H9 (cell line): ENCODE measurements around the gene LRG1. TPM values are rescaled to one million over a fixed set of nuclear protein-coding genes. Genes with fewer than 3 reads are reported as not detected.

Experiments
- DNase-seq: peaks from one replicate; pipeline ENCODE4 v3.0.0-alpha.2; 2017
- H2AFZ ChIP-seq: one replicate; pipeline ENCODE4 v1.6.1; 2013; ENCODE audit warnings: mild to moderate bottlenecking, low read length, control low read depth, moderate library complexity
- H2AK5ac ChIP-seq: 2 replicates; pipeline ENCODE4 v1.6.1; 2013; ENCODE audit warnings: low read length, control low read depth, mixed read lengths; ENCODE audit not compliant: insufficient read length
- H2BK120ac ChIP-seq: one replicate; pipeline ENCODE4 v1.6.1; 2013; ENCODE audit warnings: low read depth, mild to moderate bottlenecking, low read length, control low read depth, inconsistent platforms; ENCODE audit not compliant: poor library complexity, severe bottlenecking
- H2BK12ac ChIP-seq: 2 replicates; pipeline ENCODE4 v1.6.1; 2013; ENCODE audit warnings: low read length, control low read depth, mixed read lengths, low read depth; ENCODE audit not compliant: insufficient read length
- H2BK15ac ChIP-seq: 2 replicates; pipeline ENCODE4 v1.6.1; 2013; ENCODE audit warnings: low read depth, low read length, control low read depth
- H2BK20ac ChIP-seq: one replicate; pipeline ENCODE4 v1.6.1; 2013; ENCODE audit warnings: low read depth, mild to moderate bottlenecking, low read length, control low read depth, inconsistent platforms; ENCODE audit not compliant: poor library complexity, severe bottlenecking
- H2BK5ac ChIP-seq: 2 replicates; pipeline ENCODE4 v1.6.1; 2013; ENCODE audit warnings: low read length, control low read depth, mixed read lengths; ENCODE audit not compliant: insufficient read length
- H3K14ac ChIP-seq: 2 replicates; pipeline ENCODE4 v1.6.1; 2013; ENCODE audit warnings: low read length, control low read depth; ENCODE audit not compliant: insufficient read depth
- H3K18ac ChIP-seq: 2 replicates; pipeline ENCODE4 v1.6.1; 2013; ENCODE audit warnings: low read depth, mild to moderate bottlenecking, mixed read lengths, low read length, control low read depth; ENCODE audit not compliant: insufficient read length
- H3K23ac ChIP-seq: 2 replicates; pipeline ENCODE4 v1.6.1; 2013; ENCODE audit warnings: low read length, control low read depth, mixed read lengths, low read depth; ENCODE audit not compliant: insufficient read length
- H3K23me2 ChIP-seq: 2 replicates; pipeline ENCODE4 v1.6.1; 2013; ENCODE audit warnings: low read depth, mild to moderate bottlenecking, mixed read lengths, low read length, control low read depth; ENCODE audit not compliant: insufficient read length, poor library complexity, severe bottlenecking
- H3K27ac ChIP-seq: 2 replicates; pipeline ENCODE4 v1.5.1; 2013; ENCODE audit warnings: low read length, control low read depth, mixed read lengths, low read depth; ENCODE audit not compliant: insufficient read length
- H3K27me3 ChIP-seq: 2 replicates; pipeline ENCODE4 v1.6.1; 2013; ENCODE audit warnings: low read length, control low read depth, inconsistent platforms; ENCODE audit not compliant: insufficient read depth
- H3K4ac ChIP-seq: 2 replicates; pipeline ENCODE4 v1.6.1; 2013; ENCODE audit warnings: low read depth, mild to moderate bottlenecking, control low read depth, inconsistent platforms, low read length, moderate library complexity
- H3K4me1 ChIP-seq: 2 replicates; pipeline ENCODE4 v1.6.1; 2013; ENCODE audit warnings: low read length, control low read depth, inconsistent platforms; ENCODE audit not compliant: insufficient read depth
- H3K4me2 ChIP-seq: 2 replicates; pipeline ENCODE4 v1.6.1; 2013; ENCODE audit warnings: low read length, control low read depth, mixed read lengths; ENCODE audit not compliant: insufficient read length, insufficient read depth
- H3K56ac ChIP-seq: 2 replicates; pipeline ENCODE4 v1.6.1; 2013; ENCODE audit warnings: low read depth, mild to moderate bottlenecking, mixed read lengths, low read length, control low read depth; ENCODE audit not compliant: insufficient read length
- H3K79me1 ChIP-seq: 2 replicates; pipeline ENCODE4 v1.6.1; 2013; ENCODE audit warnings: low read depth, mild to moderate bottlenecking, moderate library complexity, low read length, control low read depth, inconsistent platforms; ENCODE audit not compliant: insufficient read depth, poor library complexity, severe bottlenecking
- H3K79me2 ChIP-seq: 2 replicates; pipeline ENCODE4 v1.6.1; 2013; ENCODE audit warnings: low read length, control low read depth, inconsistent platforms; ENCODE audit not compliant: insufficient read depth
- H3K9ac ChIP-seq: 2 replicates; pipeline ENCODE4 v1.6.1; 2013; ENCODE audit warnings: low read length, control low read depth, mixed read lengths; ENCODE audit not compliant: insufficient read length; ENCODE audit errors: extremely low read depth
- H3K9me3 ChIP-seq: one replicate; pipeline ENCODE4 v1.6.1; 2013; ENCODE audit warnings: low read depth, low read length, inconsistent platforms; ENCODE audit not compliant: control insufficient read depth
- H3T11ph ChIP-seq: one replicate; pipeline ENCODE4 v1.6.1; 2013; ENCODE audit warnings: mild to moderate bottlenecking, low read length, control low read depth, inconsistent platforms
- H4K20me1 ChIP-seq: one replicate; pipeline ENCODE4 v1.6.1; 2013; ENCODE audit not compliant: control insufficient read depth, insufficient read length, insufficient read depth
- H4K5ac ChIP-seq: 2 replicates; pipeline ENCODE4 v1.6.1; 2013; ENCODE audit warnings: low read depth, mild to moderate bottlenecking, mixed read lengths, low read length, control low read depth; ENCODE audit not compliant: insufficient read length
- H4K8ac ChIP-seq: replicated peaks from 2 replicates; pipeline ENCODE4 v1.6.1; 2013; ENCODE audit warnings: low read length, control low read depth, mixed read lengths, low read depth; ENCODE audit not compliant: insufficient read length
- H4K91ac ChIP-seq: 2 replicates; pipeline ENCODE4 v1.6.1; 2013; ENCODE audit warnings: low read depth, mild to moderate bottlenecking, moderate library complexity, mixed read lengths, low read length, control low read depth; ENCODE audit not compliant: insufficient read length
- H3K27ac Mint-ChIP-seq, 3 experiments: 2 replicates in 2 of 3; 3 replicates in 1 of 3; pipeline ENCODE4 v1.8.0; 2020 to 2021; ENCODE audit warnings: mixed read lengths in 3 of 3, mild to moderate bottlenecking in 1 of 3, moderate library complexity in 1 of 3
- H3K27me3 Mint-ChIP-seq: 2 replicates; pipeline ENCODE4 v1.8.0; 2021; ENCODE audit warnings: low read depth, mild to moderate bottlenecking, moderate library complexity, mixed read lengths
- H3K36me3 Mint-ChIP-seq, 3 experiments: 2 replicates in 2 of 3; 3 replicates in 1 of 3; pipeline ENCODE4 v1.8.0; 2020 to 2021; ENCODE audit warnings: low read depth in 3 of 3, mixed read lengths in 3 of 3; ENCODE audit not compliant: insufficient read depth in 1 of 3
- H3K4me1 Mint-ChIP-seq, 2 experiments: 2 replicates each; pipeline ENCODE4 v1.8.0; 2020; ENCODE audit warnings: mixed read lengths in 2 of 2
- H3K4me3 Mint-ChIP-seq, 2 experiments: 2 replicates in 1 of 2; 3 replicates in 1 of 2; pipeline ENCODE4 v1.8.0; 2020 to 2021; ENCODE audit warnings: mild to moderate bottlenecking in 2 of 2, mixed read lengths in 2 of 2, moderate library complexity in 1 of 2
- H3K9me3 Mint-ChIP-seq, 2 experiments: 2 replicates in 1 of 2; 3 replicates in 1 of 2; pipeline ENCODE4 v1.8.0; 2020; ENCODE audit warnings: mild to moderate bottlenecking in 2 of 2, mixed read lengths in 2 of 2, moderate library complexity in 1 of 2
- CTCF ChIP-seq: fragments of 200-600 bp; sonication (generic); conservative IDR thresholded peaks from 3 replicates; pipeline ENCODE4 v1.8.0; 2021; ENCODE audit warnings: antibody characterized with exemption, mild to moderate bottlenecking
- WGBS: extraction: QIAGEN DNeasy Blood & Tissue Kit; methylation state at CpG from one replicate; pipeline ENCODE4 v1.1.7; 2013; ENCODE audit warnings: missing lambda C conversion rate, low lambda C conversion rate, mixed read lengths; ENCODE audit not compliant: insufficient read length; ENCODE audit errors: extremely low coverage; 5-methylcytosine and 5-hydroxymethylcytosine counted together
- total RNA-seq: library from RNA; stranded (reverse); gene quantifications from 2 replicates; pipeline ENCODE4 v1.2.1, GENCODE V29; 2021

LRG1 gene
- total RNA-seq, 1 experiment from 2014 or later = 0.24 TPM

- no peak for DNase-seq
- Mint-ChIP-seq H3K9me3 (no peaks in the 10 kb centered on the region), H3K27ac (no peak overlapping the region), H3K4me1 (peaks cover 14 to 25% of the 10 kb centered on the region in 2 experiments), H3K27me3 (peaks cover 3% of the 10 kb centered on the region; the same call in 1 of the 2 replicates), H3K36me3 (no peaks in the 10 kb centered on the region; a peak in 1 of 7 replicates), H3K4me3 (no peak overlapping the region; a peak in 1 of 5 replicates)
- Histone ChIP-seq H2BK120ac (no peak overlapping the region), H3K56ac (no peak overlapping the region), H2BK20ac (no peak overlapping the region), H4K8ac (no peak overlapping the region), H3K79me2 (no peaks in the 10 kb centered on the region), H3K18ac (no peak overlapping the region), H3K79me1 (peaks cover 3% of the 10 kb centered on the region), H3K23me2 (no peaks in the 10 kb centered on the region), H2BK12ac (no peak overlapping the region), H3K9me3 (no peaks in the 10 kb centered on the region), H2AFZ (no peak overlapping the region), H3K27ac (no peak overlapping the region), H2AK5ac (no peak overlapping the region), H2BK5ac (no peak overlapping the region), H3K27me3 (no peaks in the 10 kb centered on the region), H3K23ac (no peak overlapping the region), H4K5ac (no peak overlapping the region), H3K4me1 (peaks cover 4% of the 10 kb centered on the region; the same call in 1 of the 2 replicates), H3K9ac (no peak overlapping the region), H4K20me1 (no peaks in the 10 kb centered on the region), H4K91ac (no peak overlapping the region), H3K4ac (no peak overlapping the region), H3T11ph (no peak overlapping the region), H3K4me2 (no peak overlapping the region), H3K14ac (no peak overlapping the region), H2BK15ac (no peak overlapping the region)
- no peak for TF ChIP-seq CTCF
- WGBS = no CpG with 5 or more reads among the region's 5 CpGs
These were observed 31.1 kb upstream of the LRG1 start for GRCh38 chr19:4570916-4571304.
